Femur (tissue), 1 donor: ENCODE results near the gene AGAP4.
"Not testable (repeated sequence)": the region's sequence is repeated elsewhere in the genome, so short reads cannot be mapped to it uniquely, and the experiment has no call there.

Source experiments
- DNase-seq: peaks from one replicate; pipeline ENCODE4 v3.0.0-alpha.2; 2017

The AGAP4 gene

DNA sequence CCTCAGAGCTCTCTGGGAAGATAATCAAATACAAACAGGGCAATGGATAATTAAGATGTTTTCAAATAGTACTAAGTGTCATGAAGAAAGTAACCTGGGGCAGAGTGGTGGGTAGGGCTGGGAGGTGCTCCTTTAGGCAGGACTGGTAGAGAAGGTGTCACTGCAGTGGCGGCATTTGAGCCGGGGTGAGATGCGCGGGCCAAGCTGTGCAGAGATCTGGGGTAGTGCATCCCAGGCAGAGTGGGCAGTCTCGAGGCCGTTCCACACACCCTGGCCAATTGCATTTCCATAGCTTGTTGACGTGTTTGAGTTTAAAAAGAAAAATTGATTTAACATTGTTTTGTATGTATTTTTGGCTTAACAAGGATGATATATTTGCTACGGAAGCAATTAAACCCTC, 57.3 kb downstream of the AGAP4 start:
- DNase-seq = not testable (repeated sequence)

DNA sequence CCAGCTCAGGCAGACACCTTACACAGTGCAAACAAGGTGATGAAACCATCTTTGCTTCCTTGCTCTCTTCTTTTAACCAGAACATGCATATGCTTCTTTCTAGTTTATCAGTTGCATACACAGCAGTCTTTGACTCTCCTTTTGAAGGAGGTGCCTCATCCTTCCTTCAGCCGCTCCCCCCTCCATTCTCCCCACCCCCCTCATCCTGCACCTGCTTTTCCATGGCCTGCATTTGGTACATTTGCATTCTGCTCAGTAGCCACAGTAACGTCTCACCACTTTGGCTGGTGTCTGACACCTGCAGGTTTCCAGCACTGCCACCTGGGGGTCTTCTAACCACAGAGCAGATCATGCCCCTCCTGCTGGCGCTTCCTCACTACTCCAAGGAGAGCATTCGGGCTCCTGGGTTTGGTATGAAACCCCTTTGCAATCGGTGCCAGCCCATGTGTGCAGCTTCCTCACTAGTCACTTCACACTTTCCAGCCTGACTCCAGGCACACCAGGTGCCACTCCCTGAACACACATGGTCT, 60.0 kb downstream of the AGAP4 start:
- not testable (repeated sequence) for DNase-seq

DNA sequence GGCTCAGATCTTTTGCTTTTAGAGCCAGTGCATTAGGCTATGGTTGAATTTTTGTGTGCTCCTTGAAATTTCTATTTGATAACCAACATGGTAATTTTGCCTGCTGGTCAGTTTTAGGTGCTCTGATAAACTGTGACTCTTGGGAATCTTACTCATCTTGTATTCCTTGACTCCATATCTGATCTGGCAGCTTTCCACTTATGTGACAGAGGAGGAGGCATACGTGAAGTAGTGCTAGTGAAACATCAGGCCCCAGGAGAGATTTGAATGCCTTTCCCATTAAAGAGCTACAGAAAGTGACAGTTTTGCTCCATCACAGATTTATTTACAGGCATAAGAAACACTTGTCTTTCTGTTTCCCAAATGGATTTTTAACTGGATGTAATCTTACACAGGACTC, 61.1 kb downstream of the AGAP4 start:
- not testable (repeated sequence) for DNase-seq
